Endothelial cell of hepatic sinusoid (primary cell): ENCODE results near the gene RASAL2.
"Not testable (repeated sequence)": the region's sequence is repeated elsewhere in the genome, so short reads cannot be mapped to it uniquely, and the experiment has no call there.

Source experiments
- in situ Hi-C: cut with HindIII; loops from 2 replicates; pipeline ENCODE4 v1.10.0; 2017; ENCODE audit warnings: low sequenced_read_pairs

Gene RASAL2

GRCh38 chr1:178271471-178271870, 177.6 kb downstream of the RASAL2 start:
- in situ Hi-C loops: no loop called here

- in situ Hi-C loops: no loop called here
Measured at GRCh38 chr1:178273707-178274410, 180.0 kb downstream of the RASAL2 start.

- in situ Hi-C loops: no loop called here
Measured at GRCh38 chr1:178275049-178275448, 181.1 kb downstream of the RASAL2 start.

- in situ Hi-C loops: no loop called here
Measured at GRCh38 chr1:178275553-178275952, 181.6 kb downstream of the RASAL2 start.

- in situ Hi-C loops: no loop called here
Measured at GRCh38 chr1:178277793-178278530, 184.1 kb downstream of the RASAL2 start.

GRCh38 chr1:178278916-178279686, 185.2 kb downstream of the RASAL2 start:
- in situ Hi-C loops: no loop called here

GRCh38 chr1:178282949-178283367, 189.1 kb downstream of the RASAL2 start:
- in situ Hi-C loops: loop anchor here (5.0 kb wide), 1 partner anchor 51 kb away; no protein-coding TSS in a partner anchor

- in situ Hi-C loops: loop anchor here (5.0 kb wide), 1 partner anchor 51 kb away; no protein-coding TSS in a partner anchor
Measured at GRCh38 chr1:178283409-178283808, 189.5 kb downstream of the RASAL2 start.

GRCh38 chr1:178284058-178284457, 190.2 kb downstream of the RASAL2 start:
- in situ Hi-C loops: loop anchor here (5.0 kb wide), 1 partner anchor 52 kb away; no protein-coding TSS in a partner anchor

- in situ Hi-C loops: no loop called here
Measured at GRCh38 chr1:178291166-178291565, 197.3 kb downstream of the RASAL2 start.

GRCh38 chr1:178294654-178295053, 200.8 kb downstream of the RASAL2 start:
- in situ Hi-C loops: no loop called here

GRCh38 chr1:178300352-178300699, 206.4 kb downstream of the RASAL2 start:
- in situ Hi-C loops: no loop called here

GRCh38 chr1:178301141-178301540, 207.2 kb downstream of the RASAL2 start:
- in situ Hi-C loops: no loop called here

- in situ Hi-C loops: loop anchor here (5.0 kb wide), 1 partner anchor 205 kb away; the partner anchor contains the start of gene TEX35
Measured at GRCh38 chr1:178307264-178307663, 213.4 kb downstream of the RASAL2 start.

- in situ Hi-C loops: loop anchor here (5.0 kb wide), 1 partner anchor 204 kb away; the partner anchor contains the start of gene TEX35
Measured at GRCh38 chr1:178308438-178308837, 214.5 kb downstream of the RASAL2 start.

- in situ Hi-C loops: no loop called here
Measured at GRCh38 chr1:178310685-178311105, 216.8 kb downstream of the RASAL2 start.

GRCh38 chr1:178311164-178311563, 217.3 kb downstream of the RASAL2 start:
- in situ Hi-C loops: no loop called here

GRCh38 chr1:178320280-178320982, 226.5 kb downstream of the RASAL2 start:
- in situ Hi-C loops: not testable (repeated sequence)

- in situ Hi-C loops: no loop called here
Measured at GRCh38 chr1:178323067-178323466, 229.2 kb downstream of the RASAL2 start.

GRCh38 chr1:178324003-178324402, 230.1 kb downstream of the RASAL2 start:
- in situ Hi-C loops: no loop called here

GRCh38 chr1:178328728-178329127, 234.8 kb downstream of the RASAL2 start:
- in situ Hi-C loops: no loop called here
